Hematopoietic multipotent progenitor cell treated with erythropoietin and hydrocortisone succinate and interleukin-3 and kit ligand, for 15 days (in vitro differentiated cells): ENCODE measurements around the gene TFF2.

Experiments
- DNase-seq: peaks from one replicate; pipeline ENCODE4 v3.0.0-alpha.2; 2015; ENCODE audit warnings: low spot score

TFF2 gene

GRCh38 chr21:42305707-42306147, 45.1 kb downstream of the TFF2 start:
- no peak for DNase-seq

GRCh38 chr21:42304556-42305454, 46.0 kb downstream of the TFF2 start:
- no peak for DNase-seq

DNA sequence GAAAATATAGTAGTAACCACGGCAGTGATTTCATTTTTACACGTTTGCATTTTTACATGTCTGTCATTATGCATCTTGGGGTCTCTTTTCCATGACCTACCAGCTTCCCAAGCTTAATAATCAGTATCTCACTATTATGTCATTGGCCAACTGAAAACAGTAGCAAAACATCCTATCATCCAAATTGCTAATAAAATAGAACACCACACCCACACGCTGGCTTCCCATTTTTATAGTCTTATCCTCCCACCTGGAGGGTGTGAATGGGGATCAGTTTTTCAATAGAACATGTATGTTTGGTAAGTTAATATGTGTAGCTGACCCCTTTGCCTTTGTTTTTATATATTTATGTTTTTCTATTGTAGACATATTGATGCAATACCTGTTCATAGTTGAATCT, 47.4 kb downstream of the TFF2 start:
- no peak for DNase-seq

GRCh38 chr21:42302794-42303193, 48.0 kb downstream of the TFF2 start:
- no peak for DNase-seq

- no peak for DNase-seq
Measured at GRCh38 chr21:42302076-42302650, 48.6 kb downstream of the TFF2 start.

- DNase-seq = no peak
Measured at GRCh38 chr21:42301371-42302075, 49.3 kb downstream of the TFF2 start.

DNA sequence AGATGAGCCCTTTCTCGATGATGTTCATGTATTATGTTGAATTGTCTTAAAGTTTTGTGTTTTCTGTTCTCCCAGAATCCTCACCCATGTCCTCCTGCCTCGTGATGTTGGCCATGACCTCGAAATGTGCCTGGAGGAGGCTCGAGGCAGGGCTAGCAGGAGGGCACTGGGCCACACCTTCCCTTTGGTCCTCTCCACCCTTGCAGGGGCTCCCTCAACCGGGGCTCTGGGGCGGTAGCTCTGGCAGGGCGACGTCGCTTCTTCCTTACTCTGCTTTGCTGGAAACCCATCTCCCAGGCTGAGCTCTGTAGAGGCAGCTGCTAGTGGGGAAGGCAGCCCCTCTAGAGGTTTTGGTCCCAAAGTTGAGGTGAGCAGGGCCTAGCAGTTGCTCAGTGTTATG, 49.8 kb downstream of the TFF2 start:
- no peak for DNase-seq

GRCh38 chr21:42300045-42300583, 50.7 kb downstream of the TFF2 start:
- no peak for DNase-seq

DNA sequence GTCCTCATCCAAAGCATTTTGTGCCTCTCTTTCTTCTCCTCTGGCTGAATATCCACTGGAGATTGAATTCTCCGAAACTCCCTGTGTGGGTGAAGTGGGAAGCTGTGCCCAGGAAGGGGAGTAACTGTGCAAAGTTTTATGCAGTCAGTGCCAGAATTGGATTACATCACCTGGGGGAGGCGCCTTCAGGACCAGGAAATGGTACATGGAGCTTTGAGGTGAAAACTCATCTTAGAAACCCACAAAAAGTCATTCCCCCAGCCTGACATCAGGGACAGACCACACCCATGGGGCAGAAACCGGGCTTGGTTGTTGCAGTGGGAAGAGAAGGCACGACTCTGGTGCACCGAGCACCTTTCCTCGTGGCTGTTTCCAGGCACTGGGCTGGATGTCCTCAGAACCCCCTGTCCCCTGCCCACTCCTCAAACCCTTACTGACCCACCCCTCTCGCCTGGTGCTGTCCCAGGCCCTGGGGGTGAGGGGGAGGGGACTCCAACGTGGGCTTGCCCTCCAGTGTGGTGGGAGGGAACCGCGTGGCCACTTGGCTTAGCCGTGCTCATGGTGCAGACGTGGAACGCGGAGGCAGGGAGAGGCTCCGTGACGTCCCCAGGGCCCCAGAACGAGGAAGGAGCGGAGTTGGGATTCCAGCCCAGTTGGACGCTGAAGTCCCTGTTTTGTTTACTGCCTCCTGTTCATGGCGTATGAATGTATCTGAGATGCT, 51.3 kb downstream of the TFF2 start:
- no peak for DNase-seq

GRCh38 chr21:42298657-42299056, 52.1 kb downstream of the TFF2 start:
- DNase-seq = no peak

GRCh38 chr21:42298237-42298636, 52.6 kb downstream of the TFF2 start:
- no peak for DNase-seq

DNA sequence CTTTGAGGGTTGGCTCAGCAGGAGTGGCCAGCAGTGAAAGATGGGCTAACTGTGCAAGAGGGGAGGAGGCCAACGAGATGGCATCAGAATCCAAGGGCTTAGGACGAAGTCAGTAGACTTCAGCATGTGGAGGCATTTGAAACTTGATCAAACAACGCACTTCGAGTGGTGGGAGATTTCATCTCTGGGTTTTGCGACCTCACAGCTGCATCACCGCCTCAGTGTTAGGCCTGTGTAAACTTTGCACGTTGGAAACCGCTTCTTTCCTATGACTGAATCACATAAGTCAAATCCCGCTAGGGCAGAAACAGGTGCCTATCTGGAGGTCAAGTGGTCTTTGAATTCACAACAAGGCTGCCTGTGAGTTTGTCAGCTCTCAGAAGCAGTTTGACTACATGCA, 53.4 kb downstream of the TFF2 start:
- DNase-seq = no peak

DNA sequence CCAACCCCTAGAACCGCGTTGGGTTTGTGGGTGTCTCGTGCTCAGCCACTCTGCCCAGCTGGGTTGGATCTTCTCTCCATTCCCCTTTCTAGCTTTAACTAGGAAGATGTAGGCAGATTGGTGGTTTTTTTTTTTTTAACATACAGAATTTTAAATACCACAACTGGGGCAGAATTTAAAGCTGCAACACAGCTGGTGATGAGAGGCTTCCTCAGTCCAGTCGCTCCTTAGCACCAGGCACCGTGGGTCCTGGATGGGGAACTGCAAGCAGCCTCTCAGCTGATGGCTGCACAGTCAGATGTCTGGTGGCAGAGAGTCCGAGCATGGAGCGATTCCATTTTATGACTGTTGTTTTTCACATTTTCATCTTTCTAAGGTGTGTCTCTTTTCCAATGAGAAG, 54.3 kb downstream of the TFF2 start:
- no peak for DNase-seq
